ENCODE data around the gene TBC1D10B.

TBC1D10B gene

GRCh38 chr16:30350134-30350871, 20.0 kb downstream of the TBC1D10B start:
- ATAC-seq = no peak
- TF ChIP-seq ARNTL (CRISPR knock-in tag; IDR thresholded peaks at IDR 0.05; ENCODE audit: borderline replicate concordance, low read depth) = no peak
- TF ChIP-seq, protein P1, sequence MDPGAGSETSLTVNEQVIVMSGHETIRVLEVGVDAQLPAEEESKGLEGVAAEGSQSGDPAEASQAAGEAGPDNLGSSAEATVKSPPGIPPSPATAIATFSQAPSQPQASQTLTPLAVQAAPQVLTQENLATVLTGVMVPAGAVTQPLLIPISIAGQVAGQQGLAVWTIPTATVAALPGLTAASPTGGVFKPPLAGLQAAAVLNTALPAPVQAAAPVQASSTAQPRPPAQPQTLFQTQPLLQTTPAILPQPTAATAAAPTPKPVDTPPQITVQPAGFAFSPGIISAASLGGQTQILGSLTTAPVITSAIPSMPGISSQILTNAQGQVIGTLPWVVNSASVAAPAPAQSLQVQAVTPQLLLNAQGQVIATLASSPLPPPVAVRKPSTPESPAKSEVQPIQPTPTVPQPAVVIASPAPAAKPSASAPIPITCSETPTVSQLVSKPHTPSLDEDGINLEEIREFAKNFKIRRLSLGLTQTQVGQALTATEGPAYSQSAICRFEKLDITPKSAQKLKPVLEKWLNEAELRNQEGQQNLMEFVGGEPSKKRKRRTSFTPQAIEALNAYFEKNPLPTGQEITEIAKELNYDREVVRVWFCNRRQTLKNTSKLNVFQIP (CRISPR knock-in tag; IDR thresholded peaks at IDR 0.05; ENCODE audit: borderline replicate concordance, low read depth) = no peak
- no peak for TF ChIP-seq GLIS3 (CRISPR knock-in tag; IDR thresholded peaks at IDR 0.05)
- TF ChIP-seq TCF4 (CRISPR knock-in tag; IDR thresholded peaks at IDR 0.05; ENCODE audit: borderline replicate concordance) = no peak
- no peak for TF ChIP-seq BACH2 (CRISPR knock-in tag; IDR thresholded peaks at IDR 0.05; ENCODE audit: borderline replicate concordance)
- TF ChIP-seq ZNF565 (CRISPR knock-in tag; conservative IDR thresholded peaks at IDR 0.05; ENCODE audit: low read depth) = no peak
- no peak for TF ChIP-seq SNAI2 (CRISPR knock-in tag; IDR thresholded peaks at IDR 0.05)
- TF ChIP-seq, protein P2, sequence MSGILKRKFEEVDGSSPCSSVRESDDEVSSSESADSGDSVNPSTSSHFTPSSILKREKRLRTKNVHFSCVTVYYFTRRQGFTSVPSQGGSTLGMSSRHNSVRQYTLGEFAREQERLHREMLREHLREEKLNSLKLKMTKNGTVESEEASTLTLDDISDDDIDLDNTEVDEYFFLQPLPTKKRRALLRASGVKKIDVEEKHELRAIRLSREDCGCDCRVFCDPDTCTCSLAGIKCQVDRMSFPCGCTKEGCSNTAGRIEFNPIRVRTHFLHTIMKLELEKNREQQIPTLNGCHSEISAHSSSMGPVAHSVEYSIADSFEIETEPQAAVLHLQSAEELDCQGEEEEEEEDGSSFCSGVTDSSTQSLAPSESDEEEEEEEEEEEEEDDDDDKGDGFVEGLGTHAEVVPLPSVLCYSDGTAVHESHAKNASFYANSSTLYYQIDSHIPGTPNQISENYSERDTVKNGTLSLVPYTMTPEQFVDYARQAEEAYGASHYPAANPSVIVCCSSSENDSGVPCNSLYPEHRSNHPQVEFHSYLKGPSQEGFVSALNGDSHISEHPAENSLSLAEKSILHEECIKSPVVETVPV (CRISPR knock-in tag; IDR thresholded peaks at IDR 0.05) = no peak

- no peak for ATAC-seq
- TF ChIP-seq PPARA (CRISPR knock-in tag; IDR thresholded peaks at IDR 0.05; ENCODE audit: borderline replicate concordance) = no peak
- TF ChIP-seq ZNF565 (CRISPR knock-in tag; conservative IDR thresholded peaks at IDR 0.05; ENCODE audit: low read depth) = no peak
- TF ChIP-seq TOX (CRISPR knock-in tag; IDR thresholded peaks at IDR 0.05; ENCODE audit: borderline replicate concordance) = no peak
Measured at GRCh38 chr16:30349675-30350074, 20.6 kb downstream of the TBC1D10B start.

DNA sequence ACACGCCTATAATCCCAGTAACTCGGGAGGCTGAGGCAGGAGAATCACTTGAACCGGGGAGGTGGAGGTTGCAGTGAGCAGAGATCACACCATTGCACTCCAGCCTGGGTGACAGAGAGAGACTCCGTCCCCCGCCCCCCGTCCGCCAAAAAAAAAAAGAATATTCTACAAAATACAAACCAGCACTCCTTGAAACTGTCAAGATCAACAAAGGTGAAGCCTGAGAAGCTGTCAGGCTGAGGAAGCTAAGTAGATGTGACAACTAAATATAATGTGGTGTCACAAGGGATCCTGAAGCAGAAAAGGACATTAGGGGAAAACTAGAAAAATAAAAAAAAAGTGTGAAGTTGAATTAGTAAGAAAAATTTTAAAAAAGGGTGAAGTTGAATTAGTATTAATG, 21.4 kb downstream of the TBC1D10B start:
- no peak for ATAC-seq
- TF ChIP-seq, protein P3, sequence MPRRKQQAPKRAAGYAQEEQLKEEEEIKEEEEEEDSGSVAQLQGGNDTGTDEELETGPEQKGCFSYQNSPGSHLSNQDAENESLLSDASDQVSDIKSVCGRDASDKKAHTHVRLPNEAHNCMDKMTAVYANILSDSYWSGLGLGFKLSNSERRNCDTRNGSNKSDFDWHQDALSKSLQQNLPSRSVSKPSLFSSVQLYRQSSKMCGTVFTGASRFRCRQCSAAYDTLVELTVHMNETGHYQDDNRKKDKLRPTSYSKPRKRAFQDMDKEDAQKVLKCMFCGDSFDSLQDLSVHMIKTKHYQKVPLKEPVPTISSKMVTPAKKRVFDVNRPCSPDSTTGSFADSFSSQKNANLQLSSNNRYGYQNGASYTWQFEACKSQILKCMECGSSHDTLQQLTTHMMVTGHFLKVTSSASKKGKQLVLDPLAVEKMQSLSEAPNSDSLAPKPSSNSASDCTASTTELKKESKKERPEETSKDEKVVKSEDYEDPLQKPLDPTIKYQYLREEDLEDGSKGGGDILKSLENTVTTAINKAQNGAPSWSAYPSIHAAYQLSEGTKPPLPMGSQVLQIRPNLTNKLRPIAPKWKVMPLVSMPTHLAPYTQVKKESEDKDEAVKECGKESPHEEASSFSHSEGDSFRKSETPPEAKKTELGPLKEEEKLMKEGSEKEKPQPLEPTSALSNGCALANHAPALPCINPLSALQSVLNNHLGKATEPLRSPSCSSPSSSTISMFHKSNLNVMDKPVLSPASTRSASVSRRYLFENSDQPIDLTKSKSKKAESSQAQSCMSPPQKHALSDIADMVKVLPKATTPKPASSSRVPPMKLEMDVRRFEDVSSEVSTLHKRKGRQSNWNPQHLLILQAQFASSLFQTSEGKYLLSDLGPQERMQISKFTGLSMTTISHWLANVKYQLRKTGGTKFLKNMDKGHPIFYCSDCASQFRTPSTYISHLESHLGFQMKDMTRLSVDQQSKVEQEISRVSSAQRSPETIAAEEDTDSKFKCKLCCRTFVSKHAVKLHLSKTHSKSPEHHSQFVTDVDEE (CRISPR knock-in tag; IDR thresholded peaks at IDR 0.05) = no peak
- TF ChIP-seq ZFP3 (CRISPR knock-in tag; IDR thresholded peaks at IDR 0.05) = no peak
- no peak for TF ChIP-seq RARB (CRISPR knock-in tag; IDR thresholded peaks at IDR 0.05)

DNA sequence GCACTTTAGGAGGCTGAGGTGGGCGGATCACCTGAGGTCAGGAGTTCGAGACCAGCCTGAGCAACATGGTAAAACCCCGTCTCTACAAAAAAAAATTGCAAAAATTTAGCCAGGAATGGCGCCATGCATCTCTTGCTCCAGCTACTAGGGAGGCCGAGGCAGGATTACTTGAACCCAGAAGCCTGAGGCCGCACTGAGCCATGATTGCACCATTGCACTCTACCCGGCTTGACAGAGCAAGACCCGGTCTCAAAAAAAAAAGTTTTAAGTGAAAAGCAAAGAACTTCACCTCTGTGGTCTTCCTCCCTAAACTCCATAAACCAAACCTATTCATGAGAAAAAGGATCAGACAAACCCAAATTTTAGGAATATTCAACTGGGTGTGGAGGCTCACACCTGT, 22.2 kb downstream of the TBC1D10B start:
- no peak for ATAC-seq
- TF ChIP-seq ZC3H10 (CRISPR knock-in tag; IDR thresholded peaks at IDR 0.05) (no peak), RARB (CRISPR knock-in tag; IDR thresholded peaks at IDR 0.05) (no peak), TOX (CRISPR knock-in tag; IDR thresholded peaks at IDR 0.05; ENCODE audit: borderline replicate concordance) (no peak)
- TF ChIP-seq, protein P2 (CRISPR knock-in tag; IDR thresholded peaks at IDR 0.05) = no peak
- TF ChIP-seq, protein P4, sequence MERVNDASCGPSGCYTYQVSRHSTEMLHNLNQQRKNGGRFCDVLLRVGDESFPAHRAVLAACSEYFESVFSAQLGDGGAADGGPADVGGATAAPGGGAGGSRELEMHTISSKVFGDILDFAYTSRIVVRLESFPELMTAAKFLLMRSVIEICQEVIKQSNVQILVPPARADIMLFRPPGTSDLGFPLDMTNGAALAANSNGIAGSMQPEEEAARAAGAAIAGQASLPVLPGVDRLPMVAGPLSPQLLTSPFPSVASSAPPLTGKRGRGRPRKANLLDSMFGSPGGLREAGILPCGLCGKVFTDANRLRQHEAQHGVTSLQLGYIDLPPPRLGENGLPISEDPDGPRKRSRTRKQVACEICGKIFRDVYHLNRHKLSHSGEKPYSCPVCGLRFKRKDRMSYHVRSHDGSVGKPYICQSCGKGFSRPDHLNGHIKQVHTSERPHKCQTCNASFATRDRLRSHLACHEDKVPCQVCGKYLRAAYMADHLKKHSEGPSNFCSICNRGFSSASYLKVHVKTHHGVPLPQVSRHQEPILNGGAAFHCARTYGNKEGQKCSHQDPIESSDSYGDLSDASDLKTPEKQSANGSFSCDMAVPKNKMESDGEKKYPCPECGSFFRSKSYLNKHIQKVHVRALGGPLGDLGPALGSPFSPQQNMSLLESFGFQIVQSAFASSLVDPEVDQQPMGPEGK (CRISPR knock-in tag; IDR thresholded peaks at IDR 0.05; ENCODE audit: borderline replicate concordance) = no peak

DNA sequence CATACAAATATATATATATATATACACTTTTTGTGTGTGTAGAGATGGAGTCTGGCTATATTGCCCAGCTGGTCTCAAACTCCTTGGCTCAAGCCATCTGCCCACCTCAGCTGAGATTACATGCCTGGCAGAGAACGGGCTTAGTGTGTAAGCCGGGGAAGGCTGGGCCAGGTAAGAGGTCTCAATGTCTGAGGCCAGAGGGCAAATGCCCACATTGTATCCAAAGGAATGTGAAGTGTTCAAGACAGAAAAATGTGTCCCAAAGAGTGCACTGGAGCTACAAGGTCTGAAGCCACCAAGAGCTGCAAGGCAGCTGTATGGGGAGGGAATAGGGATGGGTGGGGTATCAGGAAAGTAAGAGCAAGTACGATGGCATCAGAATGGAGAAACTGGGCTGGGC, 24.0 kb downstream of the TBC1D10B start:
- no peak for ATAC-seq
- TF ChIP-seq, protein P3 (CRISPR knock-in tag; IDR thresholded peaks at IDR 0.05) = no peak
- no peak for TF ChIP-seq SNAI2 (CRISPR knock-in tag; IDR thresholded peaks at IDR 0.05)
- TF ChIP-seq, protein P4 (CRISPR knock-in tag; IDR thresholded peaks at IDR 0.05; ENCODE audit: borderline replicate concordance) = no peak
- TF ChIP-seq OSR1 (CRISPR knock-in tag; IDR thresholded peaks at IDR 0.05) = no peak
- no peak for TF ChIP-seq PPARA (CRISPR knock-in tag; IDR thresholded peaks at IDR 0.05; ENCODE audit: borderline replicate concordance)

Data from SK-N-SH treated with all-trans-retinoic acid at 6 μM for 48 hours (cell line).